Vagina (tissue), 2 donors: ENCODE measurements around the gene CCSER1.

Experiments
- POLR2A ChIP-seq, 2 donors: fragments of 450-650 bp; IDR thresholded peaks; one replicate each; pipeline ENCODE4 v1.6.1; 2017; ENCODE audit warnings: antibody characterized with exemption in 2 of 2, mild to moderate bottlenecking in 2 of 2, moderate library complexity in 2 of 2
- POLR2AphosphoS5 ChIP-seq, 2 donors: sonication (generic); formaldehyde crosslinking; IDR thresholded peaks; one replicate each; pipeline ENCODE4 v1.9.0; 2017; ENCODE audit warnings: antibody characterized with exemption in 2 of 2, mild to moderate bottlenecking in 2 of 2, low read depth in 1 of 2; ENCODE audit not compliant: insufficient read depth in 1 of 2
- TF ChIP-seq, protein P1 (sequence below), 3 experiments: fragments of 450-650 bp in 2 of 3; fragments of 200-600 bp in 1 of 3; sonication (generic) in 1 of 3; IDR thresholded peaks; one replicate each; pipeline ENCODE4 v1.5.1; 2017 to 2019; ENCODE audit warnings: antibody characterized with exemption in 3 of 3, mild to moderate bottlenecking in 2 of 3, moderate library complexity in 2 of 3

DNA sequence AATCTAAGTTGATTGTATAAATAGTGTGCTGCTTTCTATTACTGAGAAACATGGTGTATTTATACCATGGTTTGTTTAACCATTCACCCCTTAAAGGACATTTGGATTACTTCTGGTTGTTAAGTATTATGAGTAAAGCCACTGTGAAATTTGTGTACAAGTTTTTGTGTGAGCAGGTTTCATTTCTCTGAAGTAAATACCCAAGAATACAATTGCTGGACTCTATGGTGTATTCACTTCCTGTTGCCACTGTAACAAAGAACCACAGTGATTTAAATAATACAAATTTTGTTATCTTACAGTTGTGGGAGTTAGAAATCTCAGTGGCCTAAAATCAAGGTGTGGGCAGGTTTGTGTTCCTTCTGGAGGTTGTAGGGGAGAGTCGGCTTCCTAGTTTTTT, 869.6 kb downstream of the CCSER1 start:
- TF ChIP-seq, protein P1, sequence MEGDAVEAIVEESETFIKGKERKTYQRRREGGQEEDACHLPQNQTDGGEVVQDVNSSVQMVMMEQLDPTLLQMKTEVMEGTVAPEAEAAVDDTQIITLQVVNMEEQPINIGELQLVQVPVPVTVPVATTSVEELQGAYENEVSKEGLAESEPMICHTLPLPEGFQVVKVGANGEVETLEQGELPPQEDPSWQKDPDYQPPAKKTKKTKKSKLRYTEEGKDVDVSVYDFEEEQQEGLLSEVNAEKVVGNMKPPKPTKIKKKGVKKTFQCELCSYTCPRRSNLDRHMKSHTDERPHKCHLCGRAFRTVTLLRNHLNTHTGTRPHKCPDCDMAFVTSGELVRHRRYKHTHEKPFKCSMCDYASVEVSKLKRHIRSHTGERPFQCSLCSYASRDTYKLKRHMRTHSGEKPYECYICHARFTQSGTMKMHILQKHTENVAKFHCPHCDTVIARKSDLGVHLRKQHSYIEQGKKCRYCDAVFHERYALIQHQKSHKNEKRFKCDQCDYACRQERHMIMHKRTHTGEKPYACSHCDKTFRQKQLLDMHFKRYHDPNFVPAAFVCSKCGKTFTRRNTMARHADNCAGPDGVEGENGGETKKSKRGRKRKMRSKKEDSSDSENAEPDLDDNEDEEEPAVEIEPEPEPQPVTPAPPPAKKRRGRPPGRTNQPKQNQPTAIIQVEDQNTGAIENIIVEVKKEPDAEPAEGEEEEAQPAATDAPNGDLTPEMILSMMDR (IDR thresholded peaks at IDR 0.05) = no peak
- no peak for TF ChIP-seq POLR2A (IDR thresholded peaks at IDR 0.05)
- TF ChIP-seq POLR2AphosphoS5 (IDR thresholded peaks at IDR 0.05; ENCODE audit: insufficient read depth in 1 of 2, low read depth in 1 of 2) = no peak
